Measurements from ENCODE around the gene IL1RL2.

The IL1RL2 gene

GRCh38 chr2:102229141-102229769, 42.4 kb downstream of the IL1RL2 start:
- Histone ChIP-seq H3K9me3 (ENCODE audit: control insufficient read depth, insufficient read depth, low read length) (no peaks in the 10 kb centered on the region), H3K4me3 (ENCODE audit: low read length) (no peak overlapping the region), H3K27me3 (ENCODE audit: control insufficient read depth, insufficient read depth, low read length) (no peaks in the 10 kb centered on the region), H3K4me1 (ENCODE audit: control insufficient read depth, insufficient read depth, low read length) (no peaks in the 10 kb centered on the region), H3K27ac (ENCODE audit: low read length) (no peak overlapping the region), H3K36me3 (ENCODE audit: control insufficient read depth, insufficient read depth, low read length) (no peaks in the 10 kb centered on the region)
- no CpG with 5 or more reads among the region's 6 CpGs for WGBS (ENCODE audit: insufficient coverage, insufficient read length)
- DNase-seq (ENCODE audit: low read depth, low spot score): no peak

- Histone ChIP-seq H3K36me3 (ENCODE audit: control insufficient read depth, insufficient read depth, low read length) (no peaks in the 10 kb centered on the region), H3K27me3 (ENCODE audit: control insufficient read depth, insufficient read depth, low read length) (no peaks in the 10 kb centered on the region), H3K4me3 (ENCODE audit: low read length) (no peak overlapping the region), H3K27ac (ENCODE audit: low read length) (no peak overlapping the region), H3K4me1 (ENCODE audit: control insufficient read depth, insufficient read depth, low read length) (no peaks in the 10 kb centered on the region), H3K9me3 (ENCODE audit: control insufficient read depth, insufficient read depth, low read length) (no peaks in the 10 kb centered on the region)
- no CpG with 5 or more reads among the region's 9 CpGs for WGBS (ENCODE audit: insufficient coverage, insufficient read length)
- no peak for DNase-seq (ENCODE audit: low read depth, low spot score)
Measured at GRCh38 chr2:102230410-102230909, 43.6 kb downstream of the IL1RL2 start.

- Histone ChIP-seq H3K9me3 (ENCODE audit: control insufficient read depth, insufficient read depth, low read length) (no peaks in the 10 kb centered on the region), H3K4me1 (ENCODE audit: control insufficient read depth, insufficient read depth, low read length) (no peaks in the 10 kb centered on the region), H3K4me3 (ENCODE audit: low read length) (no peak overlapping the region), H3K27ac (ENCODE audit: low read length) (no peak overlapping the region), H3K36me3 (ENCODE audit: control insufficient read depth, insufficient read depth, low read length) (no peaks in the 10 kb centered on the region), H3K27me3 (ENCODE audit: control insufficient read depth, insufficient read depth, low read length) (no peaks in the 10 kb centered on the region)
- no peak for DNase-seq (ENCODE audit: low read depth, low spot score)
- WGBS (ENCODE audit: insufficient coverage, insufficient read length): no CpG with 5 or more reads among the region's 11 CpGs
Measured at GRCh38 chr2:102233132-102233884, 46.5 kb downstream of the IL1RL2 start.

GRCh38 chr2:102235042-102235473, 48.2 kb downstream of the IL1RL2 start:
- Histone ChIP-seq H3K9me3 (ENCODE audit: control insufficient read depth, insufficient read depth, low read length) (no peaks in the 10 kb centered on the region), H3K4me1 (ENCODE audit: control insufficient read depth, insufficient read depth, low read length) (no peaks in the 10 kb centered on the region), H3K27ac (ENCODE audit: low read length) (no peak overlapping the region), H3K4me3 (ENCODE audit: low read length) (no peak overlapping the region), H3K36me3 (ENCODE audit: control insufficient read depth, insufficient read depth, low read length) (no peaks in the 10 kb centered on the region), H3K27me3 (ENCODE audit: control insufficient read depth, insufficient read depth, low read length) (no peaks in the 10 kb centered on the region)
- WGBS (ENCODE audit: insufficient coverage, insufficient read length): no CpG with 5 or more reads among the region's 18 CpGs
- no peak for DNase-seq (ENCODE audit: low read depth, low spot score)

- no peak for DNase-seq (ENCODE audit: low read depth, low spot score)
- H3K4me1 ChIP-seq (ENCODE audit: control insufficient read depth, insufficient read depth, low read length): no peaks in the 10 kb centered on the region
- no peaks in the 10 kb centered on the region for H3K9me3 ChIP-seq (ENCODE audit: control insufficient read depth, insufficient read depth, low read length)
- H3K27ac ChIP-seq (ENCODE audit: low read length): no peak overlapping the region
- no peaks in the 10 kb centered on the region for H3K36me3 ChIP-seq (ENCODE audit: control insufficient read depth, insufficient read depth, low read length)
- no peak overlapping the region for H3K4me3 ChIP-seq (ENCODE audit: low read length)
- no CpG with 5 or more reads among the region's 5 CpGs for WGBS (ENCODE audit: insufficient coverage, insufficient read length)
- H3K27me3 ChIP-seq (ENCODE audit: control insufficient read depth, insufficient read depth, low read length): no peaks in the 10 kb centered on the region
Measured at GRCh38 chr2:102235491-102235890, 48.7 kb downstream of the IL1RL2 start.

- H3K27ac ChIP-seq (ENCODE audit: low read length): no peak overlapping the region
- no peaks in the 10 kb centered on the region for H3K27me3 ChIP-seq (ENCODE audit: control insufficient read depth, insufficient read depth, low read length)
- no CpG with 5 or more reads among the region's 5 CpGs for WGBS (ENCODE audit: insufficient coverage, insufficient read length)
- H3K4me1 ChIP-seq (ENCODE audit: control insufficient read depth, insufficient read depth, low read length): peaks cover 1% of the 10 kb centered on the region; the same call in 1 of the 2 replicates
- no peaks in the 10 kb centered on the region for H3K36me3 ChIP-seq (ENCODE audit: control insufficient read depth, insufficient read depth, low read length)
- H3K4me3 ChIP-seq (ENCODE audit: low read length): no peak overlapping the region
- H3K9me3 ChIP-seq (ENCODE audit: control insufficient read depth, insufficient read depth, low read length): no peaks in the 10 kb centered on the region
- DNase-seq (ENCODE audit: low read depth, low spot score): no peak
Measured at GRCh38 chr2:102236132-102236531, 49.3 kb downstream of the IL1RL2 start.

GRCh38 chr2:102237176-102237575, 50.4 kb downstream of the IL1RL2 start:
- no peaks in the 10 kb centered on the region for H3K36me3 ChIP-seq (ENCODE audit: control insufficient read depth, insufficient read depth, low read length)
- no CpG with 5 or more reads among the region's 11 CpGs for WGBS (ENCODE audit: insufficient coverage, insufficient read length)
- H3K27ac ChIP-seq (ENCODE audit: low read length): no peak overlapping the region

GRCh38 chr2:102238039-102238756, 51.4 kb downstream of the IL1RL2 start:
- no peaks in the 10 kb centered on the region for H3K36me3 ChIP-seq (ENCODE audit: control insufficient read depth, insufficient read depth, low read length)
- no peaks in the 10 kb centered on the region for H3K27me3 ChIP-seq (ENCODE audit: control insufficient read depth, insufficient read depth, low read length)
- no peak overlapping the region for H3K27ac ChIP-seq (ENCODE audit: low read length)
- no peak for DNase-seq (ENCODE audit: low read depth, low spot score)
- H3K4me1 ChIP-seq (ENCODE audit: control insufficient read depth, insufficient read depth, low read length): peaks cover 1% of the 10 kb centered on the region; the same call in 1 of the 2 replicates
- no peaks in the 10 kb centered on the region for H3K9me3 ChIP-seq (ENCODE audit: control insufficient read depth, insufficient read depth, low read length)
- no peak overlapping the region for H3K4me3 ChIP-seq (ENCODE audit: low read length)
- no CpG with 5 or more reads among the region's 10 CpGs for WGBS (ENCODE audit: insufficient coverage, insufficient read length)

More at GRCh38 chr2:102237176-102237575, 50.4 kb downstream of the IL1RL2 start:
- Histone ChIP-seq H3K27me3 (ENCODE audit: control insufficient read depth, insufficient read depth, low read length) (no peaks in the 10 kb centered on the region), H3K4me3 (ENCODE audit: low read length) (no peak overlapping the region), H3K4me1 (ENCODE audit: control insufficient read depth, insufficient read depth, low read length) (peaks cover 1% of the 10 kb centered on the region; the same call in 1 of the 2 replicates), H3K9me3 (ENCODE audit: control insufficient read depth, insufficient read depth, low read length) (no peaks in the 10 kb centered on the region)
- no peak for DNase-seq (ENCODE audit: low read depth, low spot score)

- no peak for DNase-seq (ENCODE audit: low read depth, low spot score)
- Histone ChIP-seq H3K27ac (ENCODE audit: low read length) (no peak overlapping the region), H3K27me3 (ENCODE audit: control insufficient read depth, insufficient read depth, low read length) (no peaks in the 10 kb centered on the region), H3K9me3 (ENCODE audit: control insufficient read depth, insufficient read depth, low read length) (no peaks in the 10 kb centered on the region), H3K36me3 (ENCODE audit: control insufficient read depth, insufficient read depth, low read length) (no peaks in the 10 kb centered on the region), H3K4me3 (ENCODE audit: low read length) (no peak overlapping the region), H3K4me1 (ENCODE audit: control insufficient read depth, insufficient read depth, low read length) (peaks cover 1% of the 10 kb centered on the region; the same call in 1 of the 2 replicates)
- no CpG with 5 or more reads among the region's 2 CpGs for whole genome bisulfite sequencing (ENCODE audit: insufficient coverage, insufficient read length)
Measured at GRCh38 chr2:102238778-102239177, 52.0 kb downstream of the IL1RL2 start.

- no peaks in the 10 kb centered on the region for H3K36me3 ChIP-seq (ENCODE audit: control insufficient read depth, insufficient read depth, low read length)
- H3K27me3 ChIP-seq (ENCODE audit: control insufficient read depth, insufficient read depth, low read length): no peaks in the 10 kb centered on the region
- H3K4me3 ChIP-seq (ENCODE audit: low read length): no peak overlapping the region
- no peak overlapping the region for H3K27ac ChIP-seq (ENCODE audit: low read length)
- WGBS (ENCODE audit: insufficient coverage, insufficient read length): no CpG with 5 or more reads among the region's 7 CpGs
- DNase-seq (ENCODE audit: low read depth, low spot score): no peak
- H3K4me1 ChIP-seq (ENCODE audit: control insufficient read depth, insufficient read depth, low read length): peaks cover 1% of the 10 kb centered on the region; the same call in 1 of the 2 replicates
- no peaks in the 10 kb centered on the region for H3K9me3 ChIP-seq (ENCODE audit: control insufficient read depth, insufficient read depth, low read length)
Measured at GRCh38 chr2:102239344-102239743, 52.5 kb downstream of the IL1RL2 start.

All from iPS DF 6.9 (cell line).